ENCODE measurements around the gene WDFY2.

GRCh38 chr13:51763486-51763885 lies 179.2 kb downstream of the WDFY2 start:
- TF ChIP-seq CTCF (IDR thresholded peaks at IDR 0.05) (no peak), POLR2AphosphoS5 (IDR thresholded peaks at IDR 0.05) (no peak), POLR2A (IDR thresholded peaks at IDR 0.05) (no peak), EP300 (IDR thresholded peaks at IDR 0.05) (no peak)

All from stomach (tissue), 4 donors.